HG03280 (cell line): Measurements from ENCODE around the gene SARS1.
A peak's percentile ranks its signal among the peaks of the same experiment; 100 is the strongest.

Experiments
- ATAC-seq: cut with Tn5 transposase; IDR thresholded peaks from one replicate; pipeline ENCODE4 v1.9.1; 2021; ENCODE audit warnings: mild to moderate bottlenecking, moderate library complexity; ENCODE audit not compliant: unreplicated experiment

The SARS1 gene

DNA sequence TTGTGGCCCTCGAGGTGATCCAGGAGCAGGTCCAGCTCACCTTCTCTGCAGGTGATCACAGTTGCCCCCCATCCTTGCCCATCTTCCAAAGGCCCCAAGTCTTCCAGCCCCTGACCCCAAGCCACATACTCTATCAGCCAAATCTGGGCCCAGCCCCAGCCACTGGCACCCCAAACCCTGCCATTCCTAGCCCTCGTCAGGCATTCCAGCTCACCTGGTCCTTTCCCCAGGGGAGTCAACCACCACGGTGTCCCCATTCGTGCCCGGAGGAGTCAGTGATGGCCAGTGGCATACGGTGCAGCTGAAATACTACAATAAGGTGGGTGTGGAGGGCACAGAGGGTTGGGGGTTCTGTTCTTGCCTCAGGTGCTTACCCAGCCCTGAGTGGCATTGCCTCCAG lies 47.9 kb downstream of the SARS1 start:
- ATAC-seq = no peak

DNA sequence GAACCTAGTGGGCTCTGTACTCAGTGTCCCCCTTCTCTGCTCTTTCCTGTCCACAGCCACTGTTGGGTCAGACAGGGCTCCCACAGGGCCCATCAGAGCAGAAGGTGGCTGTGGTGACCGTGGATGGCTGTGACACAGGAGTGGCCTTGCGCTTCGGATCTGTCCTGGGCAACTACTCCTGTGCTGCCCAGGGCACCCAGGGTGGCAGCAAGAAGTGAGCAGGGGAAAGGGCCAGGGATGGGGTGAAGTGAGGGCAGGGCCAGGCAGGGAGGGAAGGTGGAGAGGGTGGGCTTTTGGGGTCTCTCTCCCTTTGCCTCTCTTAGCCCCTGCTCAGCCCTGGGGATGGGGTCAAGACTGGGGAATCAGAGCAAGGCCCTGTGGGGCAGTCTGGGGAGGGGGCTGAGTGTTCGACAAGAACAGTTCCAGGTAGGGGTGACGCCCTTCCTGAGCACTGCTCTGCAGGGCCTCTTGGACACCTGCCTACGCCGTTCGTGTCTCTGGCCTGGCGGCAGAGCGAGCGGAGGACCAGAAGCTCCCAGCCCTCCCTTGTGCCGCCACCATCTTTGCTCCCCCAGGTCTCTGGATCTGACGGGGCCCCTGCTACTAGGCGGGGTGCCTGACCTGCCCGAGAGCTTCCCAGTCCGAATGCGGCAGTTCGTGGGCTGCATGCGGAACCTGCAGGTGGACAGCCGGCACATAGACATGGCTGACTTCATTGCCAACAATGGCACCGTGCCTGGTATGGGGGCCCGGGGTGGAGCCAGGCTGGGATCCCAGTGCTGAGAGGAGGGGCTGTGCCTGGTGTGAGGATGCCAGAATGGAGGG lies 48.7 kb downstream of the SARS1 start:
- no peak for ATAC-seq

GRCh38 chr1:109263234-109263596 lies 49.5 kb downstream of the SARS1 start:
- no peak for ATAC-seq

DNA sequence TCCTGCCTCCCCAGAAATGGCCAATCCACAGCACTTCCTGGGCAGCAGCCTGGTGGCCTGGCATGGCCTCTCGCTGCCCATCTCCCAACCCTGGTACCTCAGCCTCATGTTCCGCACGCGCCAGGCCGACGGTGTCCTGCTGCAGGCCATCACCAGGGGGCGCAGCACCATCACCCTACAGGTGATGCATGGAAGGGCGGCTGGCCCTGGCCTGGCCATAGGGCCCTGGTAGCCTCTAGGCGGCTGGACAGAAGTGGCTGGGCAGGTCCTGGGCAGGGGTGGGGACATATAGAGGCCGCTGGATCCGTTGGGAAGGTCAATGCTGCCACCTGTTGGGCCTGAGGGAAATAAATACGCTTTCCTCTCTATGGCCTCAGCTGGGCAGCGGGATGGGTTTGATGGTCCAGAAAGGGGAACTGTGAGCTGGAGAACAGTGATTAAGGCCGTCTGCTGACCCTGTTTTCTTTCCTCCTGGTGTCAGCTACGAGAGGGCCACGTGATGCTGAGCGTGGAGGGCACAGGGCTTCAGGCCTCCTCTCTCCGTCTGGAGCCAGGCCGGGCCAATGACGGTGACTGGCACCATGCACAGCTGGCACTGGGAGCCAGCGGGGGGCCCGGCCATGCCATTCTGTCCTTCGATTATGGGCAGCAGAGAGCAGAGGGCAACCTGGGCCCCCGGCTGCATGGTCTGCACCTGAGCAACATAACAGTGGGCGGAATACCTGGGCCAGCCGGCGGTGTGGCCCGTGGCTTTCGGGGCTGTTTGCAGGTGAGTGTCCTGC lies 50.1 kb downstream of the SARS1 start:
- ATAC-seq = peak; percentile 81

DNA sequence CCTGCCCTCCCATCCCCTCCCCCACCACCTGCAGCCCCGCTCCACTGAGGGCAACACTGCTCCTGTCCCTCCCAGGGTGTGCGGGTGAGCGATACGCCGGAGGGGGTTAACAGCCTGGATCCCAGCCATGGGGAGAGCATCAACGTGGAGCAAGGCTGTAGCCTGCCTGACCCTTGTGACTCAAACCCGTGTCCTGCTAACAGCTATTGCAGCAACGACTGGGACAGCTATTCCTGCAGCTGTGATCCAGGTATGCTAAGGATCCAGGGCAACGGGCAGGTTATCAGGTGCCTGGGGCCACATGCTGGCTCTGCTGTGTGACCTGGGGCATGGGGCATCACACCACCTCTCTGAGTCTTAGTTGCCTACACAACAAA lies 50.6 kb downstream of the SARS1 start:
- no peak for ATAC-seq

GRCh38 chr1:109265016-109265415 lies 51.3 kb downstream of the SARS1 start:
- ATAC-seq = no peak

- no peak for ATAC-seq
Observed at GRCh38 chr1:109265741-109266330, 52.1 kb downstream of the SARS1 start.

GRCh38 chr1:109266965-109267364 lies 53.2 kb downstream of the SARS1 start:
- ATAC-seq = no peak

GRCh38 chr1:109267743-109268300 lies 54.1 kb downstream of the SARS1 start:
- ATAC-seq = no peak

GRCh38 chr1:109268431-109269211 lies 54.9 kb downstream of the SARS1 start:
- ATAC-seq = no peak

- no peak for ATAC-seq
Observed at GRCh38 chr1:109269212-109269980, 55.7 kb downstream of the SARS1 start.

- no peak for ATAC-seq
Observed at GRCh38 chr1:109269981-109270622, 56.4 kb downstream of the SARS1 start.

DNA sequence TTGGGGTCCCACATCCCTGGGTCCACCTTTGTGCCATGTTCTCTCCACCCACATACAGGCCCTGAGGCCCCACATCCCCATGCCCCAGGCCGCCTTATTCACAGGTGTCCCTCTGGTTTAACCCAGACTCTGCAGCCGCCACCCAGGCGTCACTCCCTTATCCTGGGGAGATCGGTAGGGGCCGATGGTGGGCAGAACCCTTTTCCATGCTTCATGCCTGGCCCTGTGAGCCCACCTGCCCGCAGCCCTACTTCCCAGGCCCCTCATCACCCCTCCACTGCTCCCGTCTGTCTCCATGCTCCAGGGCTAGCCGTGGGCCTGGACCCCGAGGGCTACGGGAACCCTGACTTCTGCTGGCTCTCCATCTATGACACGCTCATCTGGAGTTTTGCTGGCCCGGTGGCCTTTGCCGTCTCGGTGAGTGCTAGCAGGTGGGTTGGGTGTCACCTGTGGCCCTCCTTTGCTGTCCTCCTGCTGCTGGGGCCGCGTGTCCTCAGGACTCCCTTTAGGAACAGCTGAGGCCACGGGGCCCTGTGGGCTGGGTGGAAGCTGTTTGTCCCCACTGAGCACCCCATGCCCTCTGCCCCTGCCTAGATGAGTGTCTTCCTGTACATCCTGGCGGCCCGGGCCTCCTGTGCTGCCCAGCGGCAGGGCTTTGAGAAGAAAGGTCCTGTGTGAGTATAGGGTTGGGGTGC lies 57.1 kb downstream of the SARS1 start:
- ATAC-seq = no peak

DNA sequence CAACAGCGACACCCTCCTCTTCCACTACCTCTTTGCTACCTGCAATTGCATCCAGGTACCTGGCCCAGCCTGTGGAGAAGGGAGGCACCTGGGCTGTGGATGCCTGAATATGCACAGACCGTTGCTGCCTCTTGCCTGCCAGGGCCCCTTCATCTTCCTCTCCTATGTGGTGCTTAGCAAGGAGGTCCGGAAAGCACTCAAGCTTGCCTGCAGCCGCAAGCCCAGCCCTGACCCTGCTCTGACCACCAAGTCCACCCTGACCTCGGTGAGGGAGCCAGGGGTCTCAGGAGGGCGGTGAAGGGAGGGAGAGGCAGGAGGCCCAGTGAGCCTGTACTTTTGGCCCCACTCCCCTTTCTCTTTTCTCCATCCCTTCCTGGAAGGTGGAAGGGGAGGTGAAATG lies 57.7 kb downstream of the SARS1 start:
- ATAC-seq = no peak

GRCh38 chr1:109272021-109272799 lies 58.5 kb downstream of the SARS1 start:
- ATAC-seq = no peak

GRCh38 chr1:109272831-109273547 lies 59.3 kb downstream of the SARS1 start:
- no peak for ATAC-seq

- ATAC-seq = no peak
Observed at GRCh38 chr1:109273570-109274288, 60.0 kb downstream of the SARS1 start.
